Astrocyte (in vitro differentiated cells and primary cell): ENCODE measurements around the gene CRB2.

Experiments
- CTCF ChIP-seq: IDR thresholded peaks from 2 replicates; pipeline ENCODE4 v1.5.1; 2011; ENCODE audit warnings: low read depth, mild to moderate bottlenecking, inconsistent platforms, low read length, moderate library complexity; ENCODE audit not compliant: insufficient read depth
- EZH2 ChIP-seq: IDR thresholded peaks from 2 replicates; pipeline ENCODE4 v1.6.1; 2012; ENCODE audit warnings: mild to moderate bottlenecking, low read length, inconsistent platforms; ENCODE audit not compliant: insufficient read depth

GRCh38 chr9:123318202-123318601 lies 37.8 kb upstream of the CRB2 start:
- TF ChIP-seq CTCF (no peak), EZH2 (no peak)
